Measurements from ENCODE around the gene SETD4. TPM values are rescaled to one million over a fixed set of nuclear protein-coding genes. Genes with fewer than 3 reads are reported as not detected.

The SETD4 gene
- total RNA-seq, 1 experiment from 2014 or later = 15.6 TPM

DNA sequence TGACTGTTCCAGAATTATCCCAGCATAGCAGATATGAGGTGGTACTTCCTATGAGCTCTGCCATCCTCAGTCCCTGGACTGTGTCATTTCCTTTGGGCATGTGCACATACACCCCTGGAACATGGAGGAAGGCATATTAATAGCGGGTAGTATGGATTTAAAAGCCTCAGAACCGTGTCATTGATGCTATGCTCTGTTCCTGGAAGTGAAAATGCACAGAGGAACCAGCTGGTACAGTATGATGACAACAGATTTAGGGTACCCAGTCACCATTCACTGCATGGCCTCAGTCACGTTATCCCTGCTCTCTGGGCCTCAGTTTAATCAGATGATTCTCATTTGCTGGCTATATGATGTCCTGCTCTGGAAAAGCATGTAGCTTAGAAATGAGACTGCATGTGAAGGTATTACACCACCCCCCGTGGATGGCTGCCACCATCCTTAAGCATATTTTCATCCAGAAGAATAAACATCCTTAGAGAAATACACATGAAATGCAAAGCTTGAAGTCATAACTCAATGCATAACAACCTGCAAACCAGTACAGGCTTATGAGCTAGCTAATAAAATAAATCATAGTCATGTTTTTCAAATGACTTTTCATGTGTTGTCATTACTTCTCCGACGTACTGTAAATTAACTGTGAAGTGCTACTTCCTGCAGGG, 37.8 kb downstream of the SETD4 start:
- Histone ChIP-seq H3K4me1 (ENCODE audit: control insufficient read depth, insufficient read depth, low read length) (no peaks in the 10 kb centered on the region), H3K27ac (ENCODE audit: low read length) (no peak overlapping the region), H3K36me3 (ENCODE audit: control insufficient read depth, insufficient read depth, low read length) (no peaks in the 10 kb centered on the region), H3K27me3 (ENCODE audit: control insufficient read depth, insufficient read depth, low read length) (no peaks in the 10 kb centered on the region), H3K4me3 (ENCODE audit: low read depth in 2 of 2, low read length in 2 of 2) (no peak overlapping the region), H3K9me3 (ENCODE audit: control insufficient read depth, insufficient read depth, low read depth, low read length) (no peaks in the 10 kb centered on the region)
- ATAC-seq (no peak), DNase-seq (ENCODE audit: low read depth, low spot score) (no peak)
- in situ Hi-C loops (cut with HindIII; ENCODE audit: low pct_unique_long_range_greater_than_20kb, low sequenced_read_pairs) = no loop called here
- ChIA-PET POLR2A (interaction anchor here (0.6 kb wide), 1 partner anchor 26 kb away, joined by 3 read pairs; no protein-coding TSS in a partner anchor), CTCF (no interaction called here)
- BruUV-seq (replicated peaks) = no TSS peak
- TF ChIP-seq TCF7L2 (IDR thresholded peaks at IDR 0.05; ENCODE audit: low read depth, low read length) = no peak
- no peak for TF ChIP-seq CTCF (IDR thresholded peaks at IDR 0.05)
- TF ChIP-seq REST (IDR thresholded peaks at IDR 0.05; ENCODE audit: insufficient read depth in 1 of 2, low read depth in 2 of 2, low read length in 1 of 2) = no peak
- TF ChIP-seq POLR2AphosphoS5 (IDR thresholded peaks at IDR 0.05; ENCODE audit: low read depth, low read length) = no peak
- no peak for TF ChIP-seq SIN3A (IDR thresholded peaks at IDR 0.05; ENCODE audit: borderline replicate concordance, insufficient read depth, low read depth, low read length)
- intact Hi-C loops (cut with micrococcal nuclease; ENCODE audit: unreplicated experiment) = loop anchor here (10.0 kb wide), 1 partner anchor 78 kb away; no protein-coding TSS in a partner anchor

GRCh38 chr21:36021251-36021837, 39.0 kb downstream of the SETD4 start:
- ATAC-seq (no peak), DNase-seq (ENCODE audit: low read depth, low spot score) (no peak)
- Histone ChIP-seq H3K4me1 (ENCODE audit: control insufficient read depth, insufficient read depth, low read length) (no peaks in the 10 kb centered on the region), H3K4me3 (ENCODE audit: low read depth in 2 of 2, low read length in 2 of 2) (no peak overlapping the region), H3K9me3 (ENCODE audit: control insufficient read depth, insufficient read depth, low read depth, low read length) (no peaks in the 10 kb centered on the region), H3K27me3 (ENCODE audit: control insufficient read depth, insufficient read depth, low read length) (no peaks in the 10 kb centered on the region), H3K27ac (ENCODE audit: low read length) (no peak overlapping the region), H3K36me3 (ENCODE audit: control insufficient read depth, insufficient read depth, low read length) (no peaks in the 10 kb centered on the region)
- in situ Hi-C loops (cut with HindIII; ENCODE audit: low pct_unique_long_range_greater_than_20kb, low sequenced_read_pairs) (no loop called here), intact Hi-C loops (cut with micrococcal nuclease; ENCODE audit: unreplicated experiment) (loop anchor here (10.0 kb wide), 1 partner anchor 77 kb away; no protein-coding TSS in a partner anchor)
- CTCF ChIA-PET = no interaction called here
- no peak for TF ChIP-seq CTCF (IDR thresholded peaks at IDR 0.05)
- TF ChIP-seq POLR2AphosphoS5 (IDR thresholded peaks at IDR 0.05; ENCODE audit: low read depth, low read length) = no peak
- no peak for TF ChIP-seq REST (IDR thresholded peaks at IDR 0.05; ENCODE audit: insufficient read depth in 1 of 2, low read depth in 2 of 2, low read length in 1 of 2)
- no peak for TF ChIP-seq TCF7L2 (IDR thresholded peaks at IDR 0.05; ENCODE audit: low read depth, low read length)
- TF ChIP-seq SIN3A (IDR thresholded peaks at IDR 0.05; ENCODE audit: borderline replicate concordance, insufficient read depth, low read depth, low read length) = no peak
- POLR2A ChIA-PET = interaction anchor here (0.7 kb wide), 1 partner anchor 140 kb away, joined by 4 read pairs; no protein-coding TSS in a partner anchor
- BruUV-seq (replicated peaks) = no TSS peak
